Hepatocyte (in vitro differentiated cells): ENCODE results near the gene MRPL32. TPM values are rescaled to one million over a fixed set of nuclear protein-coding genes. Genes with fewer than 3 reads are reported as not detected.

Source experiments
- DNase-seq: peaks from one replicate; pipeline ENCODE4 v3.0.0-alpha.2; 2016; ENCODE audit warnings: low spot score
- H2AFZ ChIP-seq: fragments of 200-600 bp; sonication (generic); 2 replicates; pipeline ENCODE4 v1.6.0; 2016; ENCODE audit warnings: antibody characterized with exemption, mild to moderate bottlenecking
- H3K27ac ChIP-seq: fragments of 200-600 bp; sonication (generic); 2 replicates; pipeline ENCODE4 v1.5.1; 2016; ENCODE audit warnings: mild to moderate bottlenecking
- H3K27me3 ChIP-seq: fragments of 200-600 bp; sonication (generic); 2 replicates; pipeline ENCODE4 v1.6.1; 2016
- H3K36me3 ChIP-seq: fragments of 200-600 bp; sonication (generic); replicated peaks from 2 replicates; pipeline ENCODE4 v1.5.1; 2016; ENCODE audit warnings: low read depth; ENCODE audit not compliant: insufficient read depth
- H3K4me1 ChIP-seq: fragments of 200-600 bp; sonication (generic); 2 replicates; pipeline ENCODE4 v1.5.1; 2016; ENCODE audit warnings: mild to moderate bottlenecking, moderate library complexity; ENCODE audit not compliant: insufficient read depth
- H3K4me2 ChIP-seq: fragments of 200-600 bp; sonication (generic); 2 replicates; pipeline ENCODE4 v1.6.0; 2016
- H3K4me3 ChIP-seq: fragments of 200-600 bp; sonication (generic); 2 replicates; pipeline ENCODE4 v1.5.1; 2016; ENCODE audit warnings: mild to moderate bottlenecking
- H3K79me2 ChIP-seq: fragments of 200-600 bp; sonication (generic); 2 replicates; pipeline ENCODE4 v1.6.0; 2017; ENCODE audit warnings: mild to moderate bottlenecking
- H3K9me2 ChIP-seq: fragments of 200-600 bp; sonication (generic); replicated peaks from 2 replicates; pipeline ENCODE4 v1.6.0; 2017; ENCODE audit warnings: mild to moderate bottlenecking; ENCODE audit not compliant: insufficient read depth
- H3K9me3 ChIP-seq: fragments of 200-600 bp; sonication (generic); 2 replicates; pipeline ENCODE4 v1.5.1; 2016; ENCODE audit warnings: low read depth, mild to moderate bottlenecking
- H4K20me1 ChIP-seq: fragments of 200-600 bp; sonication (generic); 2 replicates; pipeline ENCODE4 v1.6.0; 2016; ENCODE audit warnings: mild to moderate bottlenecking; ENCODE audit not compliant: insufficient read depth, poor library complexity, severe bottlenecking
- EZH2 ChIP-seq: fragments of 200-600 bp; sonication (generic); IDR thresholded peaks from 2 replicates; pipeline ENCODE4 v1.6.1; 2016; ENCODE audit warnings: antibody characterized with exemption, mild to moderate bottlenecking, borderline replicate concordance
- EZH2phosphoT487 ChIP-seq: fragments of 200-600 bp; sonication (generic); IDR thresholded peaks from one replicate; pipeline ENCODE4 v1.6.1; 2018; ENCODE audit warnings: antibody characterized with exemption, mild to moderate bottlenecking, low read depth, moderate library complexity; ENCODE audit not compliant: unreplicated experiment, severe bottlenecking
- WGBS: methylation state at CpG from one replicate; pipeline ENCODE4 v1.1.6; 2016; ENCODE audit warnings: low lambda C conversion rate; ENCODE audit errors: missing lambda C conversion rate; 5-methylcytosine and 5-hydroxymethylcytosine counted together
- polyA plus RNA-seq: library from polyadenylated mRNA; unstranded; fragments of >200 nt; fragmentation: Nextera tagmentation; extraction: Ambion mirVana; gene quantifications from 2 replicates; pipeline ENCODE4 v1.2.1, GENCODE V29; 2016
- total RNA-seq: library from RNA; depleted of rRNA; stranded (reverse); fragments of >200 nt; gene quantifications from 2 replicates; pipeline ENCODE4 v1.2.3, GENCODE V29; 2014
- TF ChIP-seq, protein P1 (sequence below): fragments of 200-600 bp; sonication (generic); IDR thresholded peaks from 2 replicates; pipeline ENCODE4 v1.5.1; 2016; ENCODE audit warnings: antibody characterized with exemption, mild to moderate bottlenecking; ENCODE audit not compliant: poor library complexity

The MRPL32 gene
- total and polyA plus RNA-seq, 2 experiments from 2014 or later, result 59.9 to 67.4 TPM

DNA sequence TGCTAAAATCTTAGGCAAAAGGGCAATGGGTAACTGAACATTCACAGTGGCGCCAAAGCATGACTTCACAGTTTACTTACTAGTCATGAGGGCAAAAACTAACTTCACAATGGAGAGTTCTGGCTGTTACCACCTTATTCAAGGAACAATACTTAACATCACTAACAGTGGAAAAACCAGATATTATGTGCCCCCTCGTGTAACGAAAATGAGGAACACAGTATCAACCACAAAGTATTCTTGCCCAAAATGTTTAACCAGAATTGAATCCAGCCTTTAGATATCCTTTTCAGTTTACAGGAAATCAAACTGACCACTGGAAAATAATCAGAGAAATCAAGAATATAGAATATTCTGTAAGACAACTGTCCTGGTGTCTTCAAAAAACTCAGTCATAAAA lies 29.8 kb upstream of the MRPL32 start:
- Histone ChIP-seq H3K4me1 (no peaks in the 10 kb centered on the region), H4K20me1 (no peaks in the 10 kb centered on the region), H3K4me3 (no peak overlapping the region), H2AFZ (no peak overlapping the region), H3K9me3 (no peaks in the 10 kb centered on the region), H3K4me2 (no peak overlapping the region), H3K9me2 (no peaks in the 10 kb centered on the region), H3K27ac (no peak overlapping the region), H3K36me3 (no peaks in the 10 kb centered on the region), H3K27me3 (no peaks in the 10 kb centered on the region), H3K79me2 (peaks cover 2% of the 10 kb centered on the region)
- TF ChIP-seq EZH2 (no peak), EZH2phosphoT487 (no peak)
- TF ChIP-seq, protein P1, sequence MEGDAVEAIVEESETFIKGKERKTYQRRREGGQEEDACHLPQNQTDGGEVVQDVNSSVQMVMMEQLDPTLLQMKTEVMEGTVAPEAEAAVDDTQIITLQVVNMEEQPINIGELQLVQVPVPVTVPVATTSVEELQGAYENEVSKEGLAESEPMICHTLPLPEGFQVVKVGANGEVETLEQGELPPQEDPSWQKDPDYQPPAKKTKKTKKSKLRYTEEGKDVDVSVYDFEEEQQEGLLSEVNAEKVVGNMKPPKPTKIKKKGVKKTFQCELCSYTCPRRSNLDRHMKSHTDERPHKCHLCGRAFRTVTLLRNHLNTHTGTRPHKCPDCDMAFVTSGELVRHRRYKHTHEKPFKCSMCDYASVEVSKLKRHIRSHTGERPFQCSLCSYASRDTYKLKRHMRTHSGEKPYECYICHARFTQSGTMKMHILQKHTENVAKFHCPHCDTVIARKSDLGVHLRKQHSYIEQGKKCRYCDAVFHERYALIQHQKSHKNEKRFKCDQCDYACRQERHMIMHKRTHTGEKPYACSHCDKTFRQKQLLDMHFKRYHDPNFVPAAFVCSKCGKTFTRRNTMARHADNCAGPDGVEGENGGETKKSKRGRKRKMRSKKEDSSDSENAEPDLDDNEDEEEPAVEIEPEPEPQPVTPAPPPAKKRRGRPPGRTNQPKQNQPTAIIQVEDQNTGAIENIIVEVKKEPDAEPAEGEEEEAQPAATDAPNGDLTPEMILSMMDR, result no peak
- no peak for DNase-seq
- 58% methylated on average over 3 of the region's 3 CpGs for WGBS

DNA sequence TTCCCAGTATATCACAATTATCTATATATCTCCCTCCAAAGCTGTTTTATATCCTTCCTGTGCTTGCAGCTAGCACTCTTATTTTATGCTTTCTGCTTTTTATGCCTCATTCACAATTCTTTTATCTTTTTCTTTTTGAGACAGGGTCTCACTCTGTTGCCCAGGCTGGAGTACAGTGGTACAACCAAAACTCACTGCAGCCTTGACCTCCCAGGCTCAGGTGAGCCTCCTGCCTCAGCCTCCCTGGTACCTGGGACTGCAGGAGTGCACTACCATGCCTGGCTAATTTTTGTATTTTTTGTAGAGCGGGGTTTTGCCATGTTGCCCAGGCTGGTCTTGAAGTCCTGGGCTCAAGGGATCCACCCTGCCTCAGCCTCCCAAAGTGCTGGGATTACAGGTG lies 26.0 kb upstream of the MRPL32 start:
- H3K27ac ChIP-seq, result no peak overlapping the region
- H3K4me1 ChIP-seq, result peaks cover 22% of the 10 kb centered on the region
- WGBS, result 95% methylated on average over 1 of the region's 1 CpG
- H3K36me3 ChIP-seq, result no peaks in the 10 kb centered on the region
- H4K20me1 ChIP-seq, result no peaks in the 10 kb centered on the region
- H2AFZ ChIP-seq, result no peak overlapping the region
- H3K4me2 ChIP-seq, result no peak overlapping the region
- TF ChIP-seq, protein P1, result no peak
- TF ChIP-seq EZH2, result no peak
- TF ChIP-seq EZH2phosphoT487, result no peak
- DNase-seq, result no peak
- H3K9me2 ChIP-seq, result no peaks in the 10 kb centered on the region
- no peaks in the 10 kb centered on the region for H3K27me3 ChIP-seq
- H3K9me3 ChIP-seq, result no peaks in the 10 kb centered on the region
- H3K4me3 ChIP-seq, result no peak overlapping the region
- peaks cover 20% of the 10 kb centered on the region for H3K79me2 ChIP-seq

DNA sequence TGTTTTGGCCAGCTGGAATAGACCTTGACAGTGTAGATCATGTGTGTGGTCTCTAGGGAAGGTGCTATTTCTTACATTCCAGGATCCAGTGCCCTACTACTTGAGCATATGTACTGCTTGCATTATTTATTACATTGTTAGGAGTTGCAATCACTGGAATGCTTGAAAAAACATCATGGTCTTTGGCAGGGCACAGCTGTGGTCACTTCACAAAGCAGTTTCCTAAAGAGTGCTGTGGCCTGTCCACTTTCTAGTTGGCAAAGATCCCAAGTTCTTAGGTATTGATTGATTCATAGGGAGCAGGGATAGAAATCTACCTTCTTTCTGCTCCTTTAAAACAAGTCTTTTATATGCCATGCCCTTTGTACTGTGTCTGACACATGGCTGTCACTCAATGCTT lies 24.9 kb upstream of the MRPL32 start:
- H3K27ac ChIP-seq, result no peak overlapping the region
- no peaks in the 10 kb centered on the region for H4K20me1 ChIP-seq
- H3K9me3 ChIP-seq, result no peaks in the 10 kb centered on the region
- peaks cover 22% of the 10 kb centered on the region for H3K79me2 ChIP-seq
- no peaks in the 10 kb centered on the region for H3K36me3 ChIP-seq
- no peak overlapping the region for H2AFZ ChIP-seq
- no peak overlapping the region for H3K4me3 ChIP-seq
- H3K27me3 ChIP-seq, result no peaks in the 10 kb centered on the region
- H3K9me2 ChIP-seq, result no peaks in the 10 kb centered on the region
- H3K4me1 ChIP-seq, result peaks cover 24% of the 10 kb centered on the region
- no peak for DNase-seq
- no peak overlapping the region for H3K4me2 ChIP-seq
- TF ChIP-seq EZH2 (no peak), EZH2phosphoT487 (no peak)
- TF ChIP-seq, protein P1, result no peak

DNA sequence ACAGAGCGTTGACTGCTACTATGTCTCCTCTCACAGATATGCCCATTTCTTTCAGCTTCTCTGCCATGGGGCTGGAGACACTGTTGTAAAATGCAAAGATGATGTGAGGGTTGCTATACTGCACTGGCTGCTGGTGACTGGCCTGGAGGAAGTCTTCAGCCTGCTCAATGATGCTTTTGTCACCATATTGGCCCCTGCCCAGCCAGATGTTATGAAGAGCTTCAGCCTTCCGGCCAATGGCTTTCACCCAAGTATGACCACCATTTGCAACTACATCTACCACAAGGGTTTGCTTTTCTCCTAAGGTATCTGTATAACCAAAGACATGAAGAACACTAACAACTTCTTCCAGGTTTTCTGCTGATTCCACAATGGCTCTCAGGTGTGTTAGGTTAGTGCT lies 21.9 kb upstream of the MRPL32 start:
- no peak for DNase-seq
- peak overlapping the region; percentile 82 for H3K27ac ChIP-seq
- H3K4me3 ChIP-seq, result peak overlapping the region; percentile 90
- 97% methylated on average over 2 of the region's 2 CpGs for WGBS
- H3K9me3 ChIP-seq, result no peaks in the 10 kb centered on the region
- H3K9me2 ChIP-seq, result no peaks in the 10 kb centered on the region
- TF ChIP-seq EZH2phosphoT487 (no peak), EZH2 (no peak)
- TF ChIP-seq, protein P1, result no peak
- H3K27me3 ChIP-seq, result no peaks in the 10 kb centered on the region
- peaks cover 25% of the 10 kb centered on the region for H3K4me1 ChIP-seq
- H3K4me2 ChIP-seq, result peak overlapping the region; percentile 81
- no peaks in the 10 kb centered on the region for H4K20me1 ChIP-seq
- H2AFZ ChIP-seq, result no peak overlapping the region
- H3K79me2 ChIP-seq, result peaks cover 22% of the 10 kb centered on the region
- H3K36me3 ChIP-seq, result no peaks in the 10 kb centered on the region
